ENCODE measurements around the gene PTPRJ. TPM values are rescaled to one million over a fixed set of nuclear protein-coding genes. Genes with fewer than 3 reads are reported as not detected.

Gene PTPRJ
- total RNA-seq, 1 donor from 2014 or later, result 4.7 TPM

GRCh38 chr11:48033918-48034341 is 53.6 kb downstream of the PTPRJ start:
- H3K27ac ChIP-seq, result no peak overlapping the region
- intact Hi-C loops (cut with DNase I), result loop anchor here (10.0 kb wide), 1 partner anchor 71 kb away; no protein-coding TSS in a partner anchor
- no peaks in the 10 kb centered on the region for H3K9me3 ChIP-seq
- H3K36me3 ChIP-seq, result no peaks in the 10 kb centered on the region
- TF ChIP-seq POLR2A (IDR thresholded peaks at IDR 0.05) (no peak), CTCF (IDR thresholded peaks at IDR 0.05) (no peak), POLR2AphosphoS5 (IDR thresholded peaks at IDR 0.05; ENCODE audit: insufficient read depth in 1 of 2, low read depth in 1 of 2) (no peak)
- no peak overlapping the region for H3K4me3 ChIP-seq
- no peak for DNase-seq (ENCODE audit: extremely low spot score in 2 of 2)
- peaks cover 23% of the 10 kb centered on the region for H3K4me1 ChIP-seq
- no peaks in the 10 kb centered on the region for H3K27me3 ChIP-seq

GRCh38 chr11:48034926-48035871 is 54.8 kb downstream of the PTPRJ start:
- Histone ChIP-seq H3K4me1 (peaks cover 11% of the 10 kb centered on the region), H3K27me3 (no peaks in the 10 kb centered on the region), H3K27ac (no peak overlapping the region), H3K9me3 (no peaks in the 10 kb centered on the region), H3K4me3 (no peak overlapping the region), H3K36me3 (no peaks in the 10 kb centered on the region)
- intact Hi-C loops (cut with DNase I), result loop anchor here (10.0 kb wide), 1 partner anchor 70 kb away; no protein-coding TSS in a partner anchor
- TF ChIP-seq POLR2A (IDR thresholded peaks at IDR 0.05) (no peak), CTCF (IDR thresholded peaks at IDR 0.05) (no peak), POLR2AphosphoS5 (IDR thresholded peaks at IDR 0.05; ENCODE audit: insufficient read depth in 1 of 2, low read depth in 1 of 2) (peak in 1 of 2 donors; percentile 14)
- no peak for DNase-seq (ENCODE audit: extremely low spot score in 2 of 2)

- Histone ChIP-seq H3K4me1 (peaks cover 6% of the 10 kb centered on the region), H3K27me3 (no peaks in the 10 kb centered on the region), H3K4me3 (no peak overlapping the region), H3K9me3 (no peaks in the 10 kb centered on the region), H3K36me3 (no peaks in the 10 kb centered on the region), H3K27ac (no peak overlapping the region)
- intact Hi-C loops (cut with DNase I), result loop anchor here (10.0 kb wide), 1 partner anchor 69 kb away; no protein-coding TSS in a partner anchor
- no peak for DNase-seq (ENCODE audit: extremely low spot score in 2 of 2)
- TF ChIP-seq POLR2AphosphoS5 (IDR thresholded peaks at IDR 0.05; ENCODE audit: insufficient read depth in 1 of 2, low read depth in 1 of 2) (no peak), POLR2A (IDR thresholded peaks at IDR 0.05) (no peak), CTCF (IDR thresholded peaks at IDR 0.05) (no peak)
Observed at GRCh38 chr11:48036011-48036410, 55.7 kb downstream of the PTPRJ start.

- H3K4me3 ChIP-seq, result no peak overlapping the region
- peaks cover 6% of the 10 kb centered on the region for H3K4me1 ChIP-seq
- H3K27me3 ChIP-seq, result no peaks in the 10 kb centered on the region
- H3K36me3 ChIP-seq, result no peaks in the 10 kb centered on the region
- no peak overlapping the region for H3K27ac ChIP-seq
- intact Hi-C loops (cut with DNase I), result loop anchor here (10.0 kb wide), 1 partner anchor 68 kb away; no protein-coding TSS in a partner anchor
- no peaks in the 10 kb centered on the region for H3K9me3 ChIP-seq
- TF ChIP-seq CTCF (IDR thresholded peaks at IDR 0.05) (no peak), POLR2AphosphoS5 (IDR thresholded peaks at IDR 0.05; ENCODE audit: insufficient read depth in 1 of 2, low read depth in 1 of 2) (no peak), POLR2A (IDR thresholded peaks at IDR 0.05) (no peak)
- DNase-seq (ENCODE audit: extremely low spot score in 2 of 2), result no peak
Observed at GRCh38 chr11:48036466-48036865, 56.1 kb downstream of the PTPRJ start.

All from vagina (tissue), 2 donors.